GM15510 (cell line): Measurements from ENCODE around the gene MAEA.

ENCODE experiments used
- POLR2A ChIP-seq: IDR thresholded peaks from 3 replicates; pipeline ENCODE4 v1.6.1; 2011; ENCODE audit warnings: borderline replicate concordance; ENCODE audit not compliant: insufficient read length; ENCODE audit errors: extremely low read depth

The MAEA gene

GRCh38 chr4:1364748-1365147 is 75.1 kb downstream of the MAEA start:
- no peak for TF ChIP-seq POLR2A

DNA sequence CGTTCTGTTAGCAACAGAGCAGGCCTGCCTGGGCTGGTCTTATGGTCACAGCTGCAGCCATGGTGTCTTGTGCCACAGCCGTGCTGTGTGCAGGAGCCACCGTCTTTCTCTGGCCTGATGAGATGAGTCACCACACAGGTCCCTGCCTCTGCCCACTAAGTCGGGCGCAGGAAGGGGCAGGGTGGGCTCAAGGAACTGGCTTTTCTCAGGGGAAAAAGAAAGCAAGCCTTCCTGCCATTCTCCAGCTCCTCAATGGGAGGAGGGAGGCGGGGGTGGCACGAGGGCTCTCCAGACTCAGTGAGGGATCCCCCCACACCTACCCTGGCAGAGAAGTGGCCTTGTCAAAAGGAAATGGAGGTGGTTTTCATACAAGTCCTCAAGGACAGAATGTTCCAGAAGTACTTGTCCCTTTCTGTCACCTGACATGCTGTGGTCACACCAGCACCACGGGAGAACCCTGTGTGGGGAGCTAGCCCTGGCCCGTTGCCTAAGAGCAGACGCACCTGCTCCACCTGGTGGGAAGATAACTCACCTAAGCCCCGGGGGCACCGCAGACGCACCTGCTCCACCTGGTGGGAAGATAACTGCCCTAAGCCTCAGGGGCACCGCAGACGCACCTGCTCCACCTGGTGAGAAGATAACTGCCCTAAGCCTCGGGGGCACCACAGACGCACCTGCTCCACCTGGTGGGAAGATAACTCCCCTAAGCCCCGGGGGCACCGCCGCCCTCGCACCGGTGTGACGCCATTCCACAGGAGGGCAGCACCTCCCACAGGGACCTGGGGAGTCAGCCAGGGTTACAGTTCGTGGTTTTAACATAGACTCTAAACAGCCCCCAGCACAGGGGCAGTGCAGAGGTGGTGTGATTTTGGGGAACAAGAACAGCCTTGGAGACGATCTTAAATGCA is 75.8 kb downstream of the MAEA start:
- TF ChIP-seq POLR2A, result no peak

GRCh38 chr4:1366371-1367229 is 76.9 kb downstream of the MAEA start:
- no peak for TF ChIP-seq POLR2A

DNA sequence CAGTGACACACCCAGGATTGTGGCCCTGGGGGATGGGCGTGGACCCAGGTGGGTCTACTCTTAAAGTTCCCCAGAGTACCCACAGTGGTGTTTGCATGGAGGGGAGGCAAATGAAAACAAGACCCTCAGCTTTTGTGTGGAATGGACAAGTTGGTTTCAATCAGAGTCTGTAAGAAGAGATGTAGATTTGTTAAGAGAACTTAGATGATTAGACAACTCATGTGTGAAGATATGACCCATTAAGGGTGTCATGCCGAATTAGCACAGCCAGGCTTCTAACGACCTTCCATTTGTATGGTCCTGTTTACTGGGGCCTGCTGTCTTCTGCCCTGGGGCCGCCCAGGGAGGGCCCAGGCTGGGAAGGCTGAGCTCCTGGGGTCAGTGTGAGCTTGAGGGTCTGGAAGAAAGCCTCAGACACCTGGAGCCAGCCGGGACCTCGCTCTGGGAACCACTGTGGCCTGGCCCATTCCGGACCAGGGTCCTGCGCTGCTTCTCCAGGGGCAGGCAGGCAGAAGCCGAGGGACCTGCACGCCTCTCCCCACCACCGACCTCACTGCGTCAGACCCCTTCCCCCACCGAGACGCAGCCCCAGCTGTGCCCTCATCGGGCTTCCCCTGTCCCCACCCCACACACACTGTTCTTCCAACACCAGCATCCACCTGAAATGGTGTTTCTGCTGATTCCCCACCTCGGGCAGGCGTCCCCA is 77.7 kb downstream of the MAEA start:
- TF ChIP-seq POLR2A, result no peak

DNA sequence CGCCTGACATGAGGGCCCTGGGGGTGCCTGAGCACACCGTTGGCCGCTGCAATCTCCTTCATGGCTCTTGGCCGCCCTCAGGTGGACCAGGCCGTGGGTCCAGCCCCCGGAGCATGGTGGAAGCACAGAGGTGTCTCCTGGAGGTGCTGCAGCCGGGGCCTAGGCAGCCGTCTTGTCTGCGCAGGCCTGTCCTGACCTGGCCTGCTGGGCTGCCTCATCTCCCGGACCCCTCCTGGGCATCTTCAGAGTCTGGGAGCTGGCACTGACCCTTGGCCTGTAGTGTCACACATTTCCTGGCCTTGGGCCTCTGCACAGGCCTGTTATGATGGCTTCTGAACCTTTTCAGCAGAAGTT is 78.2 kb downstream of the MAEA start:
- TF ChIP-seq POLR2A, result no peak

DNA sequence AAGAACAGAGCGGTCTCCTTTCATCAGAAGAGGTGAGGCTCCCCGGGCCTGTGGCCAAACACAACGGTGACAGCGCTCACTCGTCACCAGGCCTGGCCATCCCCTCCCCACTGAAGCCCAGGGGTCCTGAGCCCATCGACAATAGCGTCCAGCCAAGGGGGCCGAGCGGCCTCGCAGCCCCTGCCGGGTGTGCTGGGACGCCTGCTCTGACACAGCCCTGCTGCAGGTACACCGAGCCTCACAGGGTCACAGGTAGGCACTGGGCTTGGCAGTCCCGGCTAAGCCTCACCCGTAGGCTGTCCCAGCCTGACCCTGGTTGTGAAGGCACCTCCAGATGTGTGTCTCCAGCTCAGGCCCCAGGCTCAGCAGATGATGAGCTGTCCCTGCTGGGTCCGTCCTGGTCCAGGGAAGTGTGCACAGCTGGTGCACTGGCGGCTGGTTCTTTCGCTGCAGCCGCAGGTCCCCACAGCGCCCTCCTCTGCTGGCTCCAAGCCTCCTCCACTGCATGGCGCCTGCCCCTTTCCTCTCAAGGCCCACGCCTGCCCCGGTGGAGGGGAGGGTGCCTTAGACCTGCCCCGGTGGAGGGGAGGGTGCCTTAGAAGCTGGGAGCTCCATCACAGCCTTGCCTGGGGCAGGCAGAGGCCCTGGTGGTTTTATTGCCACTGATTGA is 78.9 kb downstream of the MAEA start:
- no peak for TF ChIP-seq POLR2A

DNA sequence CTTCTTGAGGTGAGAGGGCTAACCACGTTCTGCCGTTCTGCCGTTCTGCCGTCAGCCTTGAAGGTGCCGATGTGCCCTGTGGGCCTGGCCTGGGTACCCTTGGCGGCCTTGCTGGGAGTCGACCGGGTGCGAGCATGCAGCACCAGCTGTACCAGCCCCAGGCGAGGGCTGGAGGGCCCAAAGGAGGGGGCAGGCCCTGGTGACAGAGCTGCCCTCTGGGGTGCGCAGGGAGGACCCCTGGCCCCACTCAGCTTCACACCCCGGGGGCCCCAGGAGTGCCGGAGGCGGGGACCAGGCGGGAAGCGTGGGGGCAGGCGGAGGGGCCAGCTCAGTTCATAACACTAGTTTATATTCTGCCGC is 79.4 kb downstream of the MAEA start:
- no peak for TF ChIP-seq POLR2A

- no peak for TF ChIP-seq POLR2A
Measured at GRCh38 chr4:1369479-1370079, 79.9 kb downstream of the MAEA start.

DNA sequence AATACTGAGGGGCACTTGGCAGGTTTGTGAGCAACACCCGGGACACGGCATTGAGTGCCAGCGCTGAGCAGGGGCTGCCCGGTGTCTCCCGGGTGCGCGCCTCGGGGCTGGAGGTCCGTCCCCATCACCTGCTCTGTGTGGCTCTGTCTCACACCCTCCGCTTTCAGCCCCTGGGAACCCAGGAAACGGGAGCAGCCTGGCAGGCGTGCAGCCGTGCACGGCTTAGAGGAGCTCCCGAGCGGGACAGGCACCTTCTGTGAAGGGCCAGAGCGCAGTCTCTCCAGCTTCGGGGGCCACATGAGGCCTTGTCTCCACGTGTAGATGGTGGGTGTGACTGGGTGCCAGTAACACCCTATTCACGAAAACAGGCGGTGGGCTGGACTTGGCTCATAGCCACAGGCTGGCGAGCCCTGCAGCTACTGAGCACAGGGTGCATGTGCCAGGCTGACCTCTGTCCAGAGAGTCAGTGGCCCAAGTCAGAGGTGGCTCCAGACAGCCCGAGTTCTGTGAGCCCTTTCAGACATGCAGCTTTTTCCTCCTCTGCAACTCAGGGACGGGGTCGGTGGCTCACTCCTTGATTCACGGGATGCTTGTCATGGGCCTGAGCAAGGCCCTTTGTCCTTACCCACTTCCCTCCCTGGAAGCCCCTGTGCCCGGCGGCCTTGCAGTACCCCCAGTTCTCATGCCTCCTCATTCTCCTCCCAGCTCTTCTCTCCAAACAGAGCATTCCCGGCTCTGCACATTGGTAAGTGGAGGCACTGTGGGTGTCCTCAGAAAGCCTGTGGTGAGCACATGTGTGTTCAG is 80.8 kb downstream of the MAEA start:
- TF ChIP-seq POLR2A, result no peak

DNA sequence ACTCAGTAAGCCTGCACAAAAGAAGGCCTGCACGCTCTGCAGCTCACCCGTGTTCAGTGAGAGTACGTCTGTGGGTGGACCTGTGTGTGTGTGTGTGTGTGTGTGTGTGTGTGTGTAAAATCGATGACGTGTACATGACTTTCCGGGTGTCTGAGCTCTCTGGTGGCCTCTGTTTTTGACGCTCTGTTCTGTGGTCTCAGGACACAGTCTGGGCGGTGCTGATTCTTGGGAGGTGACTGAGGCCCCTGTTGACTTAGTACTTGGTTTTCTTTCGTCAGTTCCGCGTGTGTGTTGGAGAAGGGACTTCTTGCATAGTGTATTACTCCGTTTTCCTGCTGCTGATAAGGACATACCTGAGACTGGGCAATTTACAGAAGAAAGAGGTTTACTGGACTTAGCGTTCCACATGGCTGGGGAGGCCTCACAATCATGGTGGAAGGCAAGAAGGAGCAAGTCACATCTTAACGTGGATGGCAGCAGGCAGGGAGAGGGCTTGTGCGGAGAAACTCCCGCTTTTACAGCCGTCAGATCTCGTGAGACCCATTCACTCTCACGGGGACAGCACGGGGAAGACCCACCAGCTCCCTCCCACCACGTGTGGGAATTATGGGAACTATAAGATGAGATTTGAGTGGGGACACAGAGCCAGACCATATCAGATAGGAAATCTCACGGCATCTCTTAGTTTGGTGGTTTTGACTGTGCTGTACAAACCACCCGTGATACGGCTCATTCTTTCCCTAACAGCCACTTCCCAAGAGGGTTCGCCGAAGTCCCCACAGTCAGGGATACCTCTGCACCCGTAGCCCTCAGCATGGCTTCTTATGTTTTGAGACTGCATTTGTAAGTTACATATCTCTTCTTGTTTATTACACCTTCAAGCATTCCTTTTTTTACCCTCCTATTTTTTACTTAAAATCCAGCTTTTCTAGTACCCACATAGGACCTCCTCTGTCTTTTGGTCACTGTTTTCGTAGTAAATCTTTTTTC is 81.8 kb downstream of the MAEA start:
- TF ChIP-seq POLR2A, result no peak

- TF ChIP-seq POLR2A, result no peak
Measured at GRCh38 chr4:1373892-1374705, 84.4 kb downstream of the MAEA start.

DNA sequence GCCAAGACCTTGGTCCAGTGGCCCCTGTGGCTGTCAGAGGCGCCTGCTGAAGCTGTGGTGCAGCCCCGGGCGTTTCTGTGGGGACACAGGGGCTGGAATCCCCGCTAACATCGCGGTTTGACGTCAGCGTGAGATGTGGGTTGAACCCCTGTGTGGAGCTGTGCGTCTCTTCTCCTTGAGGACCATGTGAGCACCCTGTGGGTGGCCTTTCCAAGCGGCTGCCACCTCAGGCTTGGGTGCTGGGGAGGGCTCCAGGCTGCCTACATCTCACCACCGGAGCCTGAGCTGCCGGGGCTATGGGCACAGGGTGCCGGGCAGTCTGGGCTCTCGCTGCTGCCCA is 85.0 kb downstream of the MAEA start:
- TF ChIP-seq POLR2A, result no peak
